PC-9 (cell line): ENCODE data around the gene TPM3. TPM values are rescaled to one million over a fixed set of nuclear protein-coding genes. Genes with fewer than 3 reads are reported as not detected.

ENCODE experiments used
- BruUV-seq: library from RNA; stranded (reverse); fragments of 400-500 nt; replicated peaks from 2 replicates; lab custom pipeline; 2021; lab: Mats Ljungman, UMichigan
- CTCF ChIA-PET: fragments of 300-600 bp; sonication (Branson Sonifier 250); formaldehyde crosslinking; loops from one replicate; lab custom pipeline; 2022; ENCODE audit warnings: antibody characterized with exemption; lab: Charles Lee
- POLR2A ChIA-PET: fragments of 300-600 bp; sonication (Branson Sonifier 250); formaldehyde crosslinking; loops from one replicate; lab custom pipeline; 2022; ENCODE audit warnings: antibody characterized with exemption; ENCODE audit not compliant: unreplicated experiment; lab: Charles Lee
- DNase-seq, 2 experiments: peaks; one replicate each; pipeline versions ENCODE4 v3.0.0 to v3.0.0-alpha.2; 2015 to 2022; ENCODE audit warnings: mixed read lengths in 1 of 2
- H2AFZ ChIP-seq: fragments of 200-600 bp; sonication (generic); 2 replicates; pipeline ENCODE4 v1.8.1; 2017; ENCODE audit warnings: antibody characterized with exemption
- H3F3A ChIP-seq: fragments of 200-600 bp; sonication (generic); 2 replicates; pipeline ENCODE4 v1.8.1; 2017; ENCODE audit warnings: antibody characterized with exemption, mild to moderate bottlenecking, low read depth; ENCODE audit not compliant: insufficient read depth
- H3K27ac ChIP-seq: fragments of 200-600 bp; sonication (generic); 2 replicates; pipeline ENCODE4 v1.6.1; 2016; ENCODE audit warnings: mixed run types
- H3K27me3 ChIP-seq: fragments of 200-600 bp; sonication (generic); 2 replicates; pipeline ENCODE4 v1.6.1; 2016; ENCODE audit warnings: low read depth, mixed run types; ENCODE audit not compliant: insufficient read depth
- H3K36me3 ChIP-seq: fragments of 200-600 bp; sonication (generic); 2 replicates; pipeline ENCODE4 v1.6.1; 2016; ENCODE audit warnings: low read depth, mixed run types
- H3K4me1 ChIP-seq: fragments of 200-600 bp; sonication (generic); replicated peaks from 2 replicates; pipeline ENCODE4 v1.6.1; 2016; ENCODE audit warnings: mixed run types; ENCODE audit not compliant: insufficient read depth
- H3K4me2 ChIP-seq: fragments of 200-600 bp; sonication (generic); 2 replicates; pipeline ENCODE4 v1.6.1; 2017; ENCODE audit warnings: mixed run types
- H3K4me3 ChIP-seq: fragments of 200-600 bp; sonication (generic); 2 replicates; pipeline ENCODE4 v1.6.1; 2016; ENCODE audit warnings: mixed run types
- H3K79me2 ChIP-seq: fragments of 200-600 bp; sonication (generic); 2 replicates; pipeline ENCODE4 v1.6.1; 2017; ENCODE audit warnings: low read depth, mixed run types
- H3K9me2 ChIP-seq: fragments of 200-600 bp; sonication (generic); 2 replicates; pipeline ENCODE4 v1.8.1; 2017; ENCODE audit warnings: mild to moderate bottlenecking; ENCODE audit not compliant: insufficient read depth
- H3K9me3 ChIP-seq: fragments of 200-600 bp; sonication (generic); 2 replicates; pipeline ENCODE4 v1.8.1; 2016; ENCODE audit warnings: low read depth; ENCODE audit not compliant: insufficient read depth
- H4K20me1 ChIP-seq: fragments of 200-600 bp; sonication (generic); 2 replicates; pipeline ENCODE4 v1.8.1; 2017; ENCODE audit not compliant: insufficient read depth
- CTCF ChIP-seq: fragments of 200-600 bp; sonication (generic); conservative IDR thresholded peaks from 2 replicates; pipeline ENCODE4 v1.6.1; 2017; ENCODE audit warnings: mixed run types, antibody characterized with exemption, mild to moderate bottlenecking, moderate library complexity
- EZH2 ChIP-seq: fragments of 200-600 bp; sonication (generic); IDR thresholded peaks from 2 replicates; pipeline ENCODE4 v1.8.0; 2017; ENCODE audit warnings: antibody characterized with exemption, low read depth
- intact Hi-C: fragments of 100-400 bp; cut with micrococcal nuclease; formaldehyde crosslinking; loops from one replicate; pipeline ENCODE4 v1.10.0; 2022; ENCODE audit not compliant: unreplicated experiment
- total RNA-seq: library from RNA; stranded (reverse); gene quantifications from 2 replicates; pipeline ENCODE4 v1.2.3, GENCODE V29; 2021

TPM3 gene
- total RNA-seq, 1 experiment from 2014 or later, result 491 TPM

GRCh38 chr1:154198756-154199562, 7.1 kb upstream of the TPM3 start:
- POLR2A ChIA-PET, result no interaction called here
- H3K27ac ChIP-seq, result no peak overlapping the region
- H3F3A ChIP-seq, result peaks cover 5% of the 10 kb centered on the region; the same call in 1 of the 2 replicates
- DNase-seq, result no peak
- no TSS peak for BruUV-seq
- H3K9me3 ChIP-seq, result no peaks in the 10 kb centered on the region
- CTCF ChIA-PET, result interaction anchor here (1.1 to 1.3 kb wide), 2 partner anchors 11 to 136 kb away, joined by 4 to 6 read pairs; no protein-coding TSS in a partner anchor
- no peaks in the 10 kb centered on the region for H3K9me2 ChIP-seq
- H4K20me1 ChIP-seq, result no peaks in the 10 kb centered on the region
- H3K36me3 ChIP-seq, result no peaks in the 10 kb centered on the region
- peak overlapping the region; percentile 21; the same call in 1 of the 2 replicates for H3K4me2 ChIP-seq
- no peak overlapping the region for H2AFZ ChIP-seq
- no peaks in the 10 kb centered on the region for H3K4me1 ChIP-seq
- intact Hi-C loops, result loop anchor here (5.0 kb wide), 2 partner anchors 138 to 278 kb away; no protein-coding TSS in a partner anchor
- no peak overlapping the region for H3K4me3 ChIP-seq
- H3K27me3 ChIP-seq, result peaks cover 9% of the 10 kb centered on the region
- TF ChIP-seq CTCF (peak; percentile 74), EZH2 (no peak)
- H3K79me2 ChIP-seq, result no peaks in the 10 kb centered on the region

- Histone ChIP-seq H3F3A (no peaks in the 10 kb centered on the region), H3K4me3 (no peak overlapping the region), H3K9me3 (no peaks in the 10 kb centered on the region), H3K9me2 (no peaks in the 10 kb centered on the region), H4K20me1 (no peaks in the 10 kb centered on the region), H3K27ac (no peak overlapping the region), H3K27me3 (peaks cover 44% of the 10 kb centered on the region), H2AFZ (0 out of 2 replicates have a peak overlapping the region, but pooled peaks have one; percentile 27), H3K4me2 (0 out of 2 replicates have a peak overlapping the region, but pooled peaks have one; percentile 7), H3K4me1 (no peaks in the 10 kb centered on the region), H3K36me3 (no peaks in the 10 kb centered on the region), H3K79me2 (no peaks in the 10 kb centered on the region)
- TF ChIP-seq EZH2 (no peak), CTCF (no peak)
- intact Hi-C loops, result no loop called here
- ChIA-PET POLR2A (no interaction called here), CTCF (no interaction called here)
- peak in 1 of 2 experiments; percentile 14 for DNase-seq
- no TSS peak for BruUV-seq
Measured at GRCh38 chr1:154193821-154194220, 1.9 kb upstream of the TPM3 start.

- Histone ChIP-seq H3K9me3 (no peaks in the 10 kb centered on the region), H3K4me1 (no peaks in the 10 kb centered on the region), H4K20me1 (no peaks in the 10 kb centered on the region), H3K27ac (no peak overlapping the region), H3K9me2 (no peaks in the 10 kb centered on the region), H3K27me3 (peaks cover 44% of the 10 kb centered on the region), H3K4me3 (no peak overlapping the region), H2AFZ (no peak overlapping the region), H3F3A (no peaks in the 10 kb centered on the region), H3K36me3 (no peaks in the 10 kb centered on the region), H3K79me2 (no peaks in the 10 kb centered on the region), H3K4me2 (no peak overlapping the region)
- no peak for DNase-seq
- POLR2A ChIA-PET, result interaction anchor here (0.6 kb wide), 1 partner anchor 354 kb away, joined by 4 read pairs; no protein-coding TSS in a partner anchor
- intact Hi-C loops, result no loop called here
- CTCF ChIA-PET, result no interaction called here
- BruUV-seq, result no TSS peak
- TF ChIP-seq CTCF (no peak), EZH2 (no peak)
Measured at GRCh38 chr1:154192476-154192875, 576 bp upstream of the TPM3 start.
